Peyer's patch (tissue), 4 donors: ENCODE results near the gene GPC6. TPM values are rescaled to one million over a fixed set of nuclear protein-coding genes. Genes with fewer than 3 reads are reported as not detected.
A peak's percentile ranks its signal among the peaks of the same experiment; 100 is the strongest.

ENCODE experiments used
- DNase-seq, 3 donors: peaks; one replicate each; pipeline ENCODE4 v3.0.0-alpha.2; 2017 to 2019
- H3K27ac ChIP-seq, 4 donors: fragments of 200-600 bp; sonication (generic); one replicate each; pipeline ENCODE4 v1.5.1; 2016 to 2019
- H3K27me3 ChIP-seq, 2 donors: fragments of 200-600 bp; sonication (generic); one replicate each; pipeline ENCODE4 v1.5.1; 2019
- H3K36me3 ChIP-seq, 3 donors: fragments of 200-600 bp; sonication (generic); one replicate each; pipeline ENCODE4 v1.5.1; 2016 to 2019
- H3K4me1 ChIP-seq, 4 donors: fragments of 200-600 bp; sonication (generic); one replicate each; pipeline ENCODE4 v1.5.1; 2016 to 2019
- H3K4me3 ChIP-seq, 4 donors: fragments of 200-600 bp; sonication (generic); 1 replicate in 3 of 4; 2 replicates in 1 of 4; pipeline ENCODE4 v1.5.1; 2016 to 2019; ENCODE audit warnings: mild to moderate bottlenecking in 1 of 4
- H3K9me3 ChIP-seq, 4 donors: fragments of 200-600 bp; sonication (generic); one replicate each; pipeline ENCODE4 v1.5.1; 2016 to 2019; ENCODE audit warnings: mild to moderate bottlenecking in 1 of 4
- POLR2A ChIP-seq, 2 donors: fragments of 450-650 bp; IDR thresholded peaks; one replicate each; pipeline ENCODE4 v1.5.1; 2017; ENCODE audit warnings: antibody characterized with exemption in 2 of 2, mild to moderate bottlenecking in 2 of 2, moderate library complexity in 2 of 2
- total RNA-seq, 4 donors: library from RNA; depleted of rRNA; stranded (reverse); fragments of >200 nt; gene quantifications; one replicate each; pipeline ENCODE4 v1.1.0, GENCODE V29; 2016
- TF ChIP-seq, protein P1 (sequence below), 6 experiments: fragments of 450-650 bp in 4 of 6; fragments of 200-600 bp in 2 of 6; sonication (generic) in 1 of 6; IDR thresholded peaks; one replicate each; pipeline ENCODE4 v1.5.1; 2017 to 2019; ENCODE audit warnings: antibody characterized with exemption in 6 of 6, mild to moderate bottlenecking in 3 of 6, moderate library complexity in 1 of 6

GPC6 gene
- total RNA-seq, 4 donors from 2014 or later, result 1.6 to 13.2 (median 2.6) TPM

DNA sequence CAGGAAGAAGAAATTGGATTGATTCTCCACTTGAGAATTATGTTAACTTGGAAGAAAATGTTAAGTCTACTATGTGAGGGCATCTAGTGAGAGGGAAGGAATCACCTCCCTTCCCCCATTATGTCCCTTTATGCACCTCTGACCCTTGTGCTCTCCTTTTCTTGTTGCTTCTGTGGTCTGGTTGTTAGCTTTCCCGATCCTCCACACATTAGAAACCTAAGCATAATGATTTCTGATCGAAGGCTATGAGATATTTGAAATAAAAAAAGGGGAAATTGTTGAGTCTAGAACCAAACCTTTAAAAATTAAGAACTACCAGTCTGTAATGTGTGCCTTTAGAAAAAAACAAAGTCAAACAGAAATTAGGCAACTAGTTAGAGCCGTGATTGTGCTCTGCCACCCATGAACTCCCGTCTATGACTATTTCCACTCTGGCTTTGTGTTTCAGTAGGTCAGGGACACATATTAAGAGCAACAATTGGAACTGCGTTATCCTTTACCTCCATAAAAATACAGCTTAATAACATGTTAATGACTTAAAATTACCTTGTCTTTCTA, 463 bp upstream of the GPC6 start:
- H3K27me3 ChIP-seq, result no peaks in the 10 kb centered on the region
- H3K4me3 ChIP-seq, result peak overlapping the region in 2 of 4 donors; percentile 47 to 58
- no peaks in the 10 kb centered on the region for H3K4me1 ChIP-seq
- H3K27ac ChIP-seq, result peak overlapping the region in 2 of 4 donors; percentile 36 to 78
- DNase-seq, result no peak
- H3K9me3 ChIP-seq, result no peaks in the 10 kb centered on the region
- TF ChIP-seq, protein P1, sequence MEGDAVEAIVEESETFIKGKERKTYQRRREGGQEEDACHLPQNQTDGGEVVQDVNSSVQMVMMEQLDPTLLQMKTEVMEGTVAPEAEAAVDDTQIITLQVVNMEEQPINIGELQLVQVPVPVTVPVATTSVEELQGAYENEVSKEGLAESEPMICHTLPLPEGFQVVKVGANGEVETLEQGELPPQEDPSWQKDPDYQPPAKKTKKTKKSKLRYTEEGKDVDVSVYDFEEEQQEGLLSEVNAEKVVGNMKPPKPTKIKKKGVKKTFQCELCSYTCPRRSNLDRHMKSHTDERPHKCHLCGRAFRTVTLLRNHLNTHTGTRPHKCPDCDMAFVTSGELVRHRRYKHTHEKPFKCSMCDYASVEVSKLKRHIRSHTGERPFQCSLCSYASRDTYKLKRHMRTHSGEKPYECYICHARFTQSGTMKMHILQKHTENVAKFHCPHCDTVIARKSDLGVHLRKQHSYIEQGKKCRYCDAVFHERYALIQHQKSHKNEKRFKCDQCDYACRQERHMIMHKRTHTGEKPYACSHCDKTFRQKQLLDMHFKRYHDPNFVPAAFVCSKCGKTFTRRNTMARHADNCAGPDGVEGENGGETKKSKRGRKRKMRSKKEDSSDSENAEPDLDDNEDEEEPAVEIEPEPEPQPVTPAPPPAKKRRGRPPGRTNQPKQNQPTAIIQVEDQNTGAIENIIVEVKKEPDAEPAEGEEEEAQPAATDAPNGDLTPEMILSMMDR (IDR thresholded peaks at IDR 0.05), result no peak
- TF ChIP-seq POLR2A (IDR thresholded peaks at IDR 0.05), result no peak
- no peaks in the 10 kb centered on the region for H3K36me3 ChIP-seq

DNA sequence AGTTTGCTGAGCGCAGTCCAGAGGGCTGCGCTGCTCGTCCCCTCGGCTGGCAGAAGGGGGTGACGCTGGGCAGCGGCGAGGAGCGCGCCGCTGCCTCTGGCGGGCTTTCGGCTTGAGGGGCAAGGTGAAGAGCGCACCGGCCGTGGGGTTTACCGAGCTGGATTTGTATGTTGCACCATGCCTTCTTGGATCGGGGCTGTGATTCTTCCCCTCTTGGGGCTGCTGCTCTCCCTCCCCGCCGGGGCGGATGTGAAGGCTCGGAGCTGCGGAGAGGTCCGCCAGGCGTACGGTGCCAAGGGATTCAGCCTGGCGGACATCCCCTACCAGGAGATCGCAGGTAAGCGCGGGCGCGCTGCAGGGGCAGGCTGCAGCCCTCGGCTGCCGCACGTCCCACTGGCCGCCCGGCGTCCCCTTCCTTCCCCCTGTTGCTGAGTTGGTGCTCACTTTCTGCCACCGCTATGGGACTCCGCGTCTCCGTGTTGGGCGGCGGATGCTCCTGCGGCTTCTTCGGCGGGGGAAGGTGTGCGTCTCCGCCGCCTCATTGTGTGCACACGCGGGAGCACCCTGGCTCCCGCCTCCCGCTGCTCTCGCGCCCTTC, 772 bp downstream of the GPC6 start:
- no peaks in the 10 kb centered on the region for H3K9me3 ChIP-seq
- H3K4me3 ChIP-seq, result peak overlapping the region; percentile 32 to 58 (median 40)
- TF ChIP-seq, protein P1 (IDR thresholded peaks at IDR 0.05), result no peak
- no peak for TF ChIP-seq POLR2A (IDR thresholded peaks at IDR 0.05)
- no peaks in the 10 kb centered on the region for H3K36me3 ChIP-seq
- no peaks in the 10 kb centered on the region for H3K27me3 ChIP-seq
- no peaks in the 10 kb centered on the region for H3K4me1 ChIP-seq
- peak overlapping the region; percentile 60 to 81 (median 70) for H3K27ac ChIP-seq
- no peak for DNase-seq

DNA sequence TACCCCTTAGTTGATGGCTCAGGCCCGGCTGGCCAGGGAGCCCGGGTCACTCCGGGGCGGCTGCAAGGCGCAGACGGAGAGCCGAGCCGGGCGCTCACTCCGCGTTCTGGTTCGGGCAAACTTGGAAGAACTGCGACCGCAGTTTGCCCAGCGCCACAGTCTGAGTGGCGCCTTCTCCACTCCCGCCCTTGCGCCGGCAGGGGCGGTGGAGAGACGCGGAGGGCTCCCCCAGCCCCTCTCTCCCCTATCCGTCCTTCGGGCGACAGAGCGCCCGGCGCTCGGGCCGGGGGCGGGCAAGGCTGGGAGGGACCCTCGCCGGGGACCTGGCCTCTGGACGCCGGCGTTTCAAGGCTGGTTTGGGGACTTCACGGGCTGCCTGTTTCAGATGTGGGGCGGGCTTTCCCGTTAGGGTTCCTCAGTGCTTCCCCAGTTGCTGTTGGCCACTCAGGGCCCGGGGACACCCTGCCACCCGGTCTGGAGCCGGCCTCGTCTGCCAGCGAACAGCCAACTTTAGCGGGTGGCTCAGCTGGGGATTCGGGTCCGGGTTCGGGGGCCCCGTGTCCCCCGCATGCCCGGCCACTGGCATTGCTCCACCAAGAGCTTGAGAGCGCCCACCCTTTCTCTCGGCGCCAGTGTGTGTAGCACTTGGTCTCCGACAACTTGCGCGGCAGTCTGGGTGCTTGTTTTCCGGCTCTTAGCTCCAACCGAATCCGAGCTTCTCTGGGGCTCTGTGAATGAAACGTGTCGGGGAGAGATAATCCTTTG, 1.5 kb downstream of the GPC6 start:
- H3K27ac ChIP-seq, result peak overlapping the region; percentile 60 to 81 (median 70)
- H3K27me3 ChIP-seq, result no peaks in the 10 kb centered on the region
- H3K4me3 ChIP-seq, result peak overlapping the region; percentile 32 to 58 (median 40)
- peak in 1 of 3 donors; percentile 54 for DNase-seq
- H3K36me3 ChIP-seq, result no peaks in the 10 kb centered on the region
- no peaks in the 10 kb centered on the region for H3K4me1 ChIP-seq
- H3K9me3 ChIP-seq, result no peaks in the 10 kb centered on the region
- TF ChIP-seq, protein P1 (IDR thresholded peaks at IDR 0.05), result peak in 1 of 6 experiments; percentile 8
- TF ChIP-seq POLR2A (IDR thresholded peaks at IDR 0.05), result no peak

DNA sequence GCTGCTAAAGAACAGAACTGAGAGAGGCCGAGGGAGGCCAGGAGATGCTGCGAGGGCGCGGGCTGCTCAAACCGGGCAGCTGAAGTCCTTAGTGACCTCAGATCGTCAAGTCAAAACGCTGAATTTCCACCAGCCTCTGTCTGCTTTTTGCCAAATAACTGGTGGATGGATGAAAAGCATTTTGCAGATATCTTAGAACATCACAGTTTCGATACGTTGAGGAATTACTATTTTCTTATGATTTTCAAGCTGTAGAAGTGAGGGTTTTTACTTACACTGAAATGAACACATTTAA, 2.0 kb downstream of the GPC6 start:
- peak overlapping the region; percentile 32 to 58 (median 40) for H3K4me3 ChIP-seq

DNA sequence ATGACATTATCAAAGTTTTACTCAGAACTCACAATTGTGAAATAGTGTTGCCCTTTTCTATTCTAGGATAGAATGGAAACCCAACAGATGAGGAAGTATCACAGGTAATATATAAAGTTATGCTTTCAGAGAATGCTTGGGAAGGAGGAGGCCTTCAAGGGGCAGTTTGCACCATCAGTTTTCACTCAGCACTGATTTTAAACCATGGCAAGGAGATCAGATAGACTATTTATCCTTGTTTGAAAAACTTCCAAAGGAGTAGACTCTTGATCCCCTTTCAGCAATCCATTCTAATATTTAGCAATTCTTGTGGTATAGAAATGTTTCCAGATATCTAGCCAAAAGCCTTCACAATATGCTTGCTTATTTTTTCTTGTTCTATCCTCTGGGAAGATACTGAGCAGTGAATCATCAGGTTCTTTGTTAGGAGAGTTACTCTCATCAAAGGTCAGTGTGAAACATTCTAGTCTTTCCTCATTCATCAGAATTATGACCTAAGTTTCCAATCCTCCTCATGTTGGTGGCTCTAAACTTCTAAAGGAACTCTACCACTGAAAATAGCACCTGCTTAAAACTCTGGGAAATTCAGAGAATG, 3.8 kb downstream of the GPC6 start:
- Histone ChIP-seq H3K4me1 (no peaks in the 10 kb centered on the region), H3K4me3 (no peak overlapping the region), H3K27me3 (no peaks in the 10 kb centered on the region), H3K9me3 (no peaks in the 10 kb centered on the region), H3K36me3 (no peaks in the 10 kb centered on the region), H3K27ac (no peak overlapping the region)
- TF ChIP-seq POLR2A (IDR thresholded peaks at IDR 0.05), result no peak
- TF ChIP-seq, protein P1 (IDR thresholded peaks at IDR 0.05), result no peak
- no peak for DNase-seq

More for the DNA sequence above, 2.0 kb downstream of the GPC6 start:
- no peaks in the 10 kb centered on the region for H3K9me3 ChIP-seq
- no peaks in the 10 kb centered on the region for H3K36me3 ChIP-seq
- H3K4me1 ChIP-seq, result no peaks in the 10 kb centered on the region
- DNase-seq, result no peak
- TF ChIP-seq, protein P1 (IDR thresholded peaks at IDR 0.05), result no peak
- no peak for TF ChIP-seq POLR2A (IDR thresholded peaks at IDR 0.05)
- no peaks in the 10 kb centered on the region for H3K27me3 ChIP-seq
- peak overlapping the region; percentile 60 to 81 (median 70) for H3K27ac ChIP-seq
